Tibial nerve (tissue), 4 donors: ENCODE measurements around the gene CEP128. TPM values are rescaled to one million over a fixed set of nuclear protein-coding genes. Genes with fewer than 3 reads are reported as not detected.
"Not testable (repeated sequence)": the region's sequence is repeated elsewhere in the genome, so short reads cannot be mapped to it uniquely, and the experiment has no call there.

Experiments used
- DNase-seq, 2 donors: peaks; one replicate each; pipeline ENCODE4 v3.0.0-alpha.2; 2019; ENCODE audit warnings: low spot score in 2 of 2
- H3K27ac ChIP-seq, 4 donors: fragments of 200-600 bp; sonication (generic) in 3 of 4; one replicate each; pipeline ENCODE4 v1.5.1; 2017 to 2019; ENCODE audit warnings: mild to moderate bottlenecking in 1 of 4
- H3K27me3 ChIP-seq, 2 donors: fragments of 200-600 bp; sonication (generic) in 1 of 2; one replicate each; pipeline versions ENCODE4 v1.5.1 to v1.6.0; 2017 to 2019
- H3K36me3 ChIP-seq, 3 donors: fragments of 200-600 bp; sonication (generic); one replicate each; pipeline ENCODE4 v1.5.1; 2018 to 2019
- H3K4me1 ChIP-seq, 4 donors: fragments of 200-600 bp; sonication (generic) in 3 of 4; one replicate each; pipeline ENCODE4 v1.5.1; 2017 to 2019
- H3K4me3 ChIP-seq, 4 donors: fragments of 200-600 bp; sonication (generic) in 3 of 4; one replicate each; pipeline ENCODE4 v1.5.1; 2017 to 2019; ENCODE audit warnings: mild to moderate bottlenecking in 1 of 4, moderate library complexity in 1 of 4
- H3K9me3 ChIP-seq, 4 donors: fragments of 200-600 bp; sonication (generic) in 3 of 4; one replicate each; pipeline ENCODE4 v1.5.1; 2017 to 2019
- CTCF ChIP-seq, 5 experiments: fragments of 200-600 bp in 3 of 5; fragments of 450-650 bp in 2 of 5; sonication (generic) in 3 of 5; IDR thresholded peaks; one replicate each; pipeline ENCODE4 v1.5.1; 2016 to 2019; ENCODE audit warnings: antibody characterized with exemption in 5 of 5, mild to moderate bottlenecking in 3 of 5, moderate library complexity in 2 of 5
- EP300 ChIP-seq, 2 donors: sonication (generic); formaldehyde crosslinking; IDR thresholded peaks; one replicate each; pipeline ENCODE4 v1.6.1; 2017; ENCODE audit warnings: antibody characterized with exemption in 2 of 2, mild to moderate bottlenecking in 1 of 2
- POLR2A ChIP-seq, 2 donors: fragments of 450-650 bp; IDR thresholded peaks; one replicate each; pipeline ENCODE4 v1.6.1; 2017; ENCODE audit warnings: antibody characterized with exemption in 2 of 2, mild to moderate bottlenecking in 2 of 2, moderate library complexity in 2 of 2
- WGBS, 2 donors: methylation state at CpG; one replicate each; pipeline ENCODE4 v1.1.5; 2018; 5-methylcytosine and 5-hydroxymethylcytosine counted together
- total RNA-seq, 4 donors: library from RNA; depleted of rRNA; stranded (reverse); fragments of >200 nt; gene quantifications; one replicate each; pipeline ENCODE4 v1.1.0, GENCODE V29; 2016

Gene CEP128
- total RNA-seq, 4 donors from 2014 or later = 7.3 to 13.9 (median 12.5) TPM

- no peaks in the 10 kb centered on the region for H3K36me3 ChIP-seq
- peak within 1 kb of the TSS; percentile 35 to 61 (median 52) for H3K4me3 ChIP-seq
- peaks cover 0 to 9% (median 7%) of the 10 kb centered on the region in 4 donors for H3K4me1 ChIP-seq
- H3K9me3 ChIP-seq = no peaks in the 10 kb centered on the region
- H3K27ac ChIP-seq = no peak within 1 kb of the TSS
- peak in 1 of 2 donors; percentile 8 for DNase-seq
- TF ChIP-seq POLR2A (IDR thresholded peaks at IDR 0.05) = no peak
- TF ChIP-seq EP300 (IDR thresholded peaks at IDR 0.05) = no peak
- no peak for TF ChIP-seq CTCF (IDR thresholded peaks at IDR 0.05)
- WGBS, 2 donors = 22 to 25% methylated on average over 20 to 21 of the region's 21 CpGs
- H3K27me3 ChIP-seq = peaks cover 0 to 11% of the 10 kb centered on the region in 2 donors
These were observed 13.9 kb upstream of the CEP128 start, which contains the start of gene TSHR for GRCh38 chr14:80955416-80955941. Gene TSHR (plus strand): TSS chr14:80955621. CDS start chr14:80955681, 60 bp downstream.

- H3K27me3 ChIP-seq = peaks cover 0 to 11% of the 10 kb centered on the region in 2 donors
- no peaks in the 10 kb centered on the region for H3K9me3 ChIP-seq
- 1% methylated on average over 19 to 29 of the region's 29 CpGs for WGBS, 2 donors
- H3K4me3 ChIP-seq = peak overlapping the region; percentile 35 to 61 (median 52)
- peak; percentile 71 to 92 (median 83) for TF ChIP-seq CTCF (IDR thresholded peaks at IDR 0.05)
- no peak for TF ChIP-seq POLR2A (IDR thresholded peaks at IDR 0.05)
- TF ChIP-seq EP300 (IDR thresholded peaks at IDR 0.05) = peak in 1 of 2 donors; percentile 13
- DNase-seq = peak; percentile 68 to 90
- H3K36me3 ChIP-seq = no peaks in the 10 kb centered on the region
- H3K4me1 ChIP-seq = peaks cover 0 to 9% (median 7%) of the 10 kb centered on the region in 4 donors
- no peak overlapping the region for H3K27ac ChIP-seq
These were observed 13.3 kb upstream of the CEP128 start for GRCh38 chr14:80954687-80955299.

- not testable (repeated sequence) for H3K4me3 ChIP-seq, H3K27ac ChIP-seq, DNase-seq, H3K9me3 ChIP-seq, H3K36me3 ChIP-seq, H3K4me1 ChIP-seq
- H3K27me3 ChIP-seq = peaks cover 0 to 11% of the 10 kb centered on the region in 2 donors
- 83 to 86% methylated on average over 18 of the region's 18 CpGs for WGBS, 2 donors
These were observed 11.7 kb upstream of the CEP128 start for GRCh38 chr14:80953211-80953610.

- Histone ChIP-seq H3K36me3 (no peaks in the 10 kb centered on the region), H3K27me3 (peaks cover 0 to 11% of the 10 kb centered on the region in 2 donors), H3K9me3 (no peaks in the 10 kb centered on the region), H3K4me1 (peaks cover 0 to 9% (median 7%) of the 10 kb centered on the region in 4 donors), H3K4me3 (no peak overlapping the region), H3K27ac (no peak overlapping the region)
- TF ChIP-seq POLR2A (IDR thresholded peaks at IDR 0.05) (no peak), EP300 (IDR thresholded peaks at IDR 0.05) (no peak), CTCF (IDR thresholded peaks at IDR 0.05) (no peak)
- 83 to 85% methylated on average over 4 of the region's 4 CpGs for WGBS, 2 donors
- DNase-seq = no peak
These were observed 10.0 kb upstream of the CEP128 start for GRCh38 chr14:80951491-80951890.

- H3K27me3 ChIP-seq = no peaks in the 10 kb centered on the region
- DNase-seq = no peak
- H3K4me3 ChIP-seq = no peak overlapping the region
- H3K27ac ChIP-seq = no peak overlapping the region
- no peaks in the 10 kb centered on the region for H3K9me3 ChIP-seq
- no peaks in the 10 kb centered on the region for H3K36me3 ChIP-seq
- no peaks in the 10 kb centered on the region for H3K4me1 ChIP-seq
- WGBS, 2 donors = 24 to 63% methylated on average over 1 of the region's 1 CpG
- TF ChIP-seq EP300 (IDR thresholded peaks at IDR 0.05) (no peak), CTCF (IDR thresholded peaks at IDR 0.05) (no peak), POLR2A (IDR thresholded peaks at IDR 0.05) (no peak)
These were observed 6.8 kb upstream of the CEP128 start for GRCh38 chr14:80948291-80948690.
